HG03442 (cell line): ENCODE results near the gene ZNF112.
"Not testable (repeated sequence)": the region's sequence is repeated elsewhere in the genome, so short reads cannot be mapped to it uniquely, and the experiment has no call there.

Source experiments
- ATAC-seq: cut with Tn5 transposase; IDR thresholded peaks from one replicate; pipeline ENCODE4 v1.9.1; 2021; ENCODE audit warnings: mild to moderate bottlenecking, moderate library complexity; ENCODE audit not compliant: unreplicated experiment

Gene ZNF112

GRCh38 chr19:44356383-44357111, at the start of gene ZNF112:
ZNF112 (minus strand) TSS chr19:44356680; CDS start chr19:44340539, 16,141 bp downstream.
- no peak for ATAC-seq

- ATAC-seq, result peak; percentile 64
Measured at GRCh38 chr19:44401139-44402115, 44.9 kb upstream of the ZNF112 start, which contains the start of gene ZNF285. ZNF285 (minus strand) TSS chr19:44401608; CDS start chr19:44397213, 4,395 bp downstream.

- ATAC-seq, result not testable (repeated sequence)
Measured at GRCh38 chr19:44389268-44389667, 32.8 kb upstream of the ZNF112 start.

GRCh38 chr19:44374789-44375188, 18.3 kb upstream of the ZNF112 start:
- ATAC-seq, result no peak

- ATAC-seq, result no peak
Measured at GRCh38 chr19:44371815-44372480, 15.5 kb upstream of the ZNF112 start.

GRCh38 chr19:44367024-44367423, 10.5 kb upstream of the ZNF112 start:
- ATAC-seq, result no peak

GRCh38 chr19:44346556-44346955, 9.9 kb downstream of the ZNF112 start:
- no peak for ATAC-seq

GRCh38 chr19:44345959-44346358, 10.5 kb downstream of the ZNF112 start:
- ATAC-seq, result no peak

GRCh38 chr19:44344255-44344654, 12.2 kb downstream of the ZNF112 start:
- ATAC-seq, result no peak

- no peak for ATAC-seq
Measured at GRCh38 chr19:44341794-44342193, 14.7 kb downstream of the ZNF112 start.

- not testable (repeated sequence) for ATAC-seq
Measured at GRCh38 chr19:44334639-44335038, 21.8 kb downstream of the ZNF112 start.

- ATAC-seq, result no peak
Measured at GRCh38 chr19:44332145-44332544, 24.3 kb downstream of the ZNF112 start.

GRCh38 chr19:44315883-44316282, 40.6 kb downstream of the ZNF112 start:
- ATAC-seq, result no peak

- no peak for ATAC-seq
Measured at GRCh38 chr19:44313231-44313630, 43.2 kb downstream of the ZNF112 start.

- ATAC-seq, result no peak
Measured at GRCh38 chr19:44308011-44308410, 48.5 kb downstream of the ZNF112 start.

GRCh38 chr19:44306283-44306682, 50.2 kb downstream of the ZNF112 start:
- ATAC-seq, result no peak

GRCh38 chr19:44305457-44305856, 51.0 kb downstream of the ZNF112 start:
- no peak for ATAC-seq

- ATAC-seq, result peak; percentile 94
Measured at GRCh38 chr19:44304659-44305193, 51.8 kb downstream of the ZNF112 start, which contains the start of gene ZNF235. ZNF235 (minus strand) TSS chr19:44305025; CDS start chr19:44303404, 1,621 bp downstream.

- ATAC-seq, result no peak
Measured at GRCh38 chr19:44303976-44304568, 52.4 kb downstream of the ZNF112 start.

- no peak for ATAC-seq
Measured at GRCh38 chr19:44303320-44303719, 53.2 kb downstream of the ZNF112 start.
